Gastroesophageal sphincter (tissue), 4 donors: ENCODE results near the gene MXD3. TPM values are rescaled to one million over a fixed set of nuclear protein-coding genes. Genes with fewer than 3 reads are reported as not detected.
"Not testable (repeated sequence)": the region's sequence is repeated elsewhere in the genome, so short reads cannot be mapped to it uniquely, and the experiment has no call there.

Experiments used
- ATAC-seq: fragments of 150-250 bp; one replicate; pipeline ENCODE4 v1.9.1; 2016; ENCODE audit warnings: mild to moderate bottlenecking, moderate library complexity
- H3K27ac ChIP-seq, 4 donors: fragments of 200-600 bp; sonication (generic) in 3 of 4; 1 replicate in 3 of 4; 2 replicates in 1 of 4; pipeline ENCODE4 v1.5.1; 2016 to 2019
- H3K27me3 ChIP-seq: fragments of 200-600 bp; sonication (generic); one replicate; pipeline ENCODE4 v1.5.1; 2019
- H3K36me3 ChIP-seq, 2 donors: fragments of 200-600 bp; sonication (generic); one replicate each; pipeline ENCODE4 v1.5.1; 2019; ENCODE audit warnings: control low read depth in 1 of 2
- H3K4me1 ChIP-seq, 3 donors: fragments of 200-600 bp; sonication (generic); 1 replicate in 2 of 3; 2 replicates in 1 of 3; pipeline ENCODE4 v1.5.1; 2016 to 2019; ENCODE audit warnings: control low read depth in 2 of 3
- H3K4me3 ChIP-seq, 2 donors: fragments of 200-600 bp; sonication (generic); one replicate each; pipeline ENCODE4 v1.5.1; 2019; ENCODE audit warnings: mild to moderate bottlenecking in 1 of 2, moderate library complexity in 1 of 2
- H3K9me3 ChIP-seq, 3 donors: fragments of 200-600 bp; sonication (generic); one replicate each; pipeline ENCODE4 v1.5.1; 2017 to 2019; ENCODE audit warnings: control low read depth in 2 of 3
- EP300 ChIP-seq: sonication (generic); formaldehyde crosslinking; IDR thresholded peaks from one replicate; pipeline ENCODE4 v1.6.1; 2017; ENCODE audit warnings: antibody characterized with exemption, mild to moderate bottlenecking
- POLR2A ChIP-seq, 2 donors: fragments of 450-650 bp; IDR thresholded peaks; one replicate each; pipeline ENCODE4 v1.6.1; 2017; ENCODE audit warnings: antibody characterized with exemption in 2 of 2, mild to moderate bottlenecking in 2 of 2, moderate library complexity in 1 of 2
- POLR2AphosphoS5 ChIP-seq: sonication (generic); formaldehyde crosslinking; IDR thresholded peaks from one replicate; pipeline ENCODE4 v1.6.1; 2017; ENCODE audit warnings: antibody characterized with exemption
- WGBS, 2 donors: methylation state at CpG; one replicate each; pipeline ENCODE4 v1.1.5; 2018; ENCODE audit warnings: low coverage in 1 of 2; 5-methylcytosine and 5-hydroxymethylcytosine counted together
- total RNA-seq, 4 donors: library from RNA; depleted of rRNA; stranded (reverse); fragments of >200 nt; gene quantifications; one replicate each; pipeline ENCODE4 v1.1.0, GENCODE V29; 2016
- TF ChIP-seq, protein P1 (sequence below), 4 experiments: fragments of 200-600 bp in 2 of 4; fragments of 450-650 bp in 2 of 4; sonication (generic) in 1 of 4; IDR thresholded peaks; one replicate each; pipeline ENCODE4 v1.5.1; 2017 to 2019; ENCODE audit warnings: antibody characterized with exemption in 4 of 4, mild to moderate bottlenecking in 2 of 4, moderate library complexity in 2 of 4

Gene MXD3
- total RNA-seq, 4 donors from 2014 or later: 1.7 to 10.9 (median 6.3) TPM

DNA sequence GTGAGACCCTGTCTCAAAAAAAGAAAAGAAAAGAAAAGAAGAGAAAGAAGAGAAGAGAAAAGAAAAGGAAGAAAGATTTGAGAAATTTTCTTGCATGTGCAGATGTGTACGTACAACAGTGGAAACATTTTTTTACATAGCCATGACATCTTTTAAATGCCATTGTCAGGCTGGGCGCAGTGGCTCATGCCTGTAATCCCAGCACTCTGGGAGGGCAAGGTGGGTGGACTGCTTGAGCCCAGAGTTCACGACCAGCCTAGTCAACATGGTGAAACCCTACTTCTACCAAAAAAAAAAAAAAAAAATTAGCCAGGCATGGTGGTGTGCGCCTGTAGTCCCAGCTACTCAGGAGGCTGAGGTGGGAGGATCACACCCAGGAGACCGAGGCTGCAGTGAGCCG, 33.2 kb upstream of the MXD3 start:
- Histone ChIP-seq H3K27me3 (no peaks in the 10 kb centered on the region), H3K27ac (no peak overlapping the region), H3K4me1 (peaks cover 0 to 34% (median under 1%) of the 10 kb centered on the region in 3 donors), H3K9me3 (no peaks in the 10 kb centered on the region), H3K36me3 (peaks cover 0 to 52% of the 10 kb centered on the region in 2 donors), H3K4me3 (no peak overlapping the region)
- TF ChIP-seq POLR2AphosphoS5 (no peak), POLR2A (IDR thresholded peaks at IDR 0.05) (no peak), EP300 (no peak)
- TF ChIP-seq, protein P1, sequence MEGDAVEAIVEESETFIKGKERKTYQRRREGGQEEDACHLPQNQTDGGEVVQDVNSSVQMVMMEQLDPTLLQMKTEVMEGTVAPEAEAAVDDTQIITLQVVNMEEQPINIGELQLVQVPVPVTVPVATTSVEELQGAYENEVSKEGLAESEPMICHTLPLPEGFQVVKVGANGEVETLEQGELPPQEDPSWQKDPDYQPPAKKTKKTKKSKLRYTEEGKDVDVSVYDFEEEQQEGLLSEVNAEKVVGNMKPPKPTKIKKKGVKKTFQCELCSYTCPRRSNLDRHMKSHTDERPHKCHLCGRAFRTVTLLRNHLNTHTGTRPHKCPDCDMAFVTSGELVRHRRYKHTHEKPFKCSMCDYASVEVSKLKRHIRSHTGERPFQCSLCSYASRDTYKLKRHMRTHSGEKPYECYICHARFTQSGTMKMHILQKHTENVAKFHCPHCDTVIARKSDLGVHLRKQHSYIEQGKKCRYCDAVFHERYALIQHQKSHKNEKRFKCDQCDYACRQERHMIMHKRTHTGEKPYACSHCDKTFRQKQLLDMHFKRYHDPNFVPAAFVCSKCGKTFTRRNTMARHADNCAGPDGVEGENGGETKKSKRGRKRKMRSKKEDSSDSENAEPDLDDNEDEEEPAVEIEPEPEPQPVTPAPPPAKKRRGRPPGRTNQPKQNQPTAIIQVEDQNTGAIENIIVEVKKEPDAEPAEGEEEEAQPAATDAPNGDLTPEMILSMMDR (IDR thresholded peaks at IDR 0.05): no peak
- no peak for ATAC-seq
- WGBS, 2 donors: 80 to 100% methylated on average over 1 to 5 of the region's 6 CpGs

DNA sequence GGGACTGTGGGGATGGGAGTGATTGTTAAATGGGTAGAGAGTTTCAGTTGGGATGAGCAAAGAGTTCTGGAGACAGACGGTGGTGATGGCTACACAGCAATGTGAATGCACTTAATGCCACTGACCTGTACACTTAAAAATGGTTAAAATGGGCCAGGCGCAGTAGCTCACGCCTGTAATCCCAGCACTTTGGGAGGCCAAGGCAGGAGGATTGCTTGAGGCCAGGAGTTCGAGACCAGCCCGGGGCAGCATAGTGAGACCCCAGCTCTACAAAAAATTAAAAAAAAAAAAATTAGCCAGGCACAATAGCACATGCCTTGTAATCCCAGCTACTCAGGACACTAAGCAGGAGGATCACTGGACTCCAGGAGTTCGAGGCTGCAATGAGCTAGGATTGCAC, 32.1 kb upstream of the MXD3 start:
- ATAC-seq: no peak
- WGBS, 2 donors: 89 to 93% methylated on average over 3 to 6 of the region's 6 CpGs
- Histone ChIP-seq H3K36me3 (peaks cover 0 to 53% of the 10 kb centered on the region in 2 donors), H3K4me3 (no peak overlapping the region), H3K27me3 (no peaks in the 10 kb centered on the region), H3K4me1 (peaks cover 0 to 29% (median 0%) of the 10 kb centered on the region in 3 donors), H3K9me3 (no peaks in the 10 kb centered on the region), H3K27ac (no peak overlapping the region)
- TF ChIP-seq EP300 (no peak), POLR2AphosphoS5 (no peak), POLR2A (IDR thresholded peaks at IDR 0.05) (no peak)
- TF ChIP-seq, protein P1 (IDR thresholded peaks at IDR 0.05): no peak

DNA sequence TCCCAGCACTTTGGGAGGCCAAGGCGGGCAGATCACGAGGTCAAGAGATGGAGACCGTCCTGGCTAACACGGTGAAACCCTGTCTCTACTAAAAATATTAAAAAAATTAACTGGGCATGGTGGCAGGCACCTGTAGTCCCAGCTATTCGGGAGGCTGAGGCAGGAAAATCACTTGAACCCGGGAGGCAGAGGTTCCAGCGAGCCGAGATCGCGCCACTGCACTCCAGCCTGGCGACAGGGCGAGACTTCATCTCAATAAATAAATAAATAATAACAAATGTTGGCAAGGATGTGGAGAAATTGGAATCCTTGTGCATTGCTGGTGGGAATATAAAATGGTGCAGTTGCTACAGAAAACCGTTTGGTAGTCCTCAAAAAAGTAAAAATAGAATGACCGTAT, 31.3 kb upstream of the MXD3 start:
- H3K27me3 ChIP-seq, H3K9me3 ChIP-seq, H3K27ac ChIP-seq, ATAC-seq, H3K4me3 ChIP-seq: not testable (repeated sequence)
- 78 to 89% methylated on average over 5 to 14 of the region's 14 CpGs for WGBS, 2 donors
- Histone ChIP-seq H3K4me1 (peaks cover 0 to 23% (median 0%) of the 10 kb centered on the region in 3 donors), H3K36me3 (peaks cover 0 to 61% of the 10 kb centered on the region in 2 donors)

DNA sequence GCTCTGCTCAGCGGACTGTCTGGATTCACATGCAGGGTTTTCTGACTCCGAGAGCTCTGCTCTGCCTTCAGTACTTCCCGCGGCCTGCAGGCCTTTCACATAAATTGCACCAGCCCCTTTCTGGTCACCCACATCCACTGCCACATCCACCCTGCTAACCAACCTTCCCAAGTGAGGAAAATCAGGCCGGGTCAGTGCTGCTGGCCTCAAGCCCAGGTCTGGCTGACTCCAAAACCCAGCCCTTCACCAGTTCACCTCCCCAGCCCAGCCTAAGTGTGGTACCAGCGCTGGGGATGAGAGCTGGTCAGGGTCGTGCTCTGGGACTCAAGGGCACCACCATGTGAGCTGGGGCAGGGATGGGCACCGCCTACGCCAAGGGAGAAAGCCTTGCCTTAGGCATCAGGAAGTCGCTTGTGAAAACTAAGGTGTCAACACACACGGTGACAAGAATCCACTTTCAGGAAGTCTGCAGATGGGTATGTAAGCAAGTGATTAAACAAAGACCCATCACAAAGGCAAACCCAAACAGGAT, 27.5 kb upstream of the MXD3 start:
- WGBS, 2 donors: 66% methylated on average over 5 of the region's 11 CpGs; no CpG with 5 or more reads in 1 of the 2 donors
- Histone ChIP-seq H3K27me3 (no peaks in the 10 kb centered on the region), H3K27ac (no peak overlapping the region), H3K4me3 (no peak overlapping the region), H3K4me1 (peaks cover 0 to 8% (median 0%) of the 10 kb centered on the region in 3 donors), H3K36me3 (peaks cover 0 to 86% of the 10 kb centered on the region in 2 donors), H3K9me3 (no peaks in the 10 kb centered on the region)
- TF ChIP-seq, protein P1 (IDR thresholded peaks at IDR 0.05): no peak
- TF ChIP-seq POLR2A (IDR thresholded peaks at IDR 0.05) (no peak), EP300 (no peak), POLR2AphosphoS5 (no peak)
- ATAC-seq: no peak

DNA sequence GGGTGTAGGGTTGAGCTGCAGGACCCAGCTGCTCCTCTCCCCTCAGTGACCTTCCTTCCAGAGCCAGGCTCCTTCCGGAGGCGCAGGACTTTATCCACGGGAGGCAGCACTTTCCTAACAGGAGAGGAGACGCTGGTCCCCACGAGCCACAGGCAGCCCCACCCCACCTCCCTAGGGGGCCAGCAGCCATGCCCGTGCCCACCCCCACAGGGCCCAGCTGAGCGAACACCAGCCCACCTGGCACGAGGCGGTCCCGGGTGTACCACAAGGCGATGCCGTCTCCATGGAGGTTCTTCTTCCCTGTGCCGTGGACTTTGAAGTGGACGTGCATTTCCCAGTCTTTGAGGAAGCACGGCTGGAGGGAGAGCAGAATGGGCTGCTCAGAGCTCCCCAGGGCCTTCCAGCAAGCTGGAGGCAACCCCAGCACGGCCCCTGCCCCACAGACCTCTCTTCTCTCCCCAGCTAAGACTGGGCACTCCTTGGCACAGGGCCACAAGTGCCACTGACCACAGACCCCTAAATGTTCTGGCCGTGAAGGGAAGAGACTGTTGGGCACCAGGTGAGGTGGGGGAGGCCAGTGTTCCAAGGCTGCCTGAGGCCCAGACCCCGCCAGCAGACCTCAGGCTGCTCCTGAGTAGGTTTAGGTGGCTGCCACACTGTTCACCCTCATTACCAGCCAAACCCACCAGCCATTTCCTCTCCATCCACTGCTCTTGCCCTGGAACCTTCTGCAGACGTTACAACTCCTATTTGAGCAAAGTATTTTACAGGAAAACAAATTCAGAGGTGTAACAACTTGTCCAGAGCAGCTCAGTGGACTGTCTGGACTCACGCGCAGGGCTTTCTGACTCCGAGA, 26.8 kb upstream of the MXD3 start:
- no CpG with 5 or more reads among the region's 22 CpGs for WGBS, 2 donors
- TF ChIP-seq POLR2AphosphoS5 (no peak), EP300 (no peak), POLR2A (IDR thresholded peaks at IDR 0.05) (no peak)
- TF ChIP-seq, protein P1 (IDR thresholded peaks at IDR 0.05): no peak
- Histone ChIP-seq H3K27ac (no peak overlapping the region), H3K4me1 (peaks cover 0 to 8% (median 0%) of the 10 kb centered on the region in 3 donors), H3K4me3 (no peak overlapping the region), H3K9me3 (no peaks in the 10 kb centered on the region), H3K27me3 (no peaks in the 10 kb centered on the region), H3K36me3 (peaks cover 0 to 89% of the 10 kb centered on the region in 2 donors)
- no peak for ATAC-seq
